NB4 (cell line): ENCODE results near the gene ARF4.

Source experiments
- CTCF ChIP-seq: IDR thresholded peaks from one replicate; pipeline ENCODE4 v1.5.1; 2012; ENCODE audit warnings: low read depth, low read length
- MYC ChIP-seq: IDR thresholded peaks from 2 replicates; pipeline ENCODE4 v1.6.1; 2011; ENCODE audit warnings: low read depth, low read length
- POLR2A ChIP-seq: IDR thresholded peaks from 2 replicates; pipeline ENCODE4 v1.6.1; 2011; ENCODE audit warnings: mild to moderate bottlenecking; ENCODE audit not compliant: insufficient read length; ENCODE audit errors: extremely low read depth
- TF ChIP-seq, protein P1 (sequence below): IDR thresholded peaks from 2 replicates; pipeline ENCODE4 v1.6.1; 2011; ENCODE audit warnings: low read depth, low read length

DNA sequence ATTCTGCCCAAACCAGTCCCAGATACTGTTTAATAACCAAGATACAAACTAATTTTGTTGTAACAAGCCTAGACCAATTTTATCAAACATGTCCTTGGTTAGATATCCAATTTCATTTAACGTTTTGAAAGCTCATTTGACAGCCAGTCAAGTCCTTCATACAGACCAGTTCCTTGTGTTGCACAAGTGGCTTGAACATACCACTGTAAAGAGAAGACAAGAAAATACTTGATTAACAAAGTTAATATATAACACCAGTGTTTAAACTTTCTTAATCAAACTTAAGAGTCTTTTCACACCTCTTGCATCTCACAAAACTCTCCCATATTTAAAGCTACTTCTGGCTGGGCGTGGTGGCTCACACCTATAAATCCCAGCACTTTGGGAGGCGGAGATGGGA, 25.0 kb downstream of the ARF4 start:
- TF ChIP-seq POLR2A, result no peak
- TF ChIP-seq CTCF, result no peak
- TF ChIP-seq, protein P1, sequence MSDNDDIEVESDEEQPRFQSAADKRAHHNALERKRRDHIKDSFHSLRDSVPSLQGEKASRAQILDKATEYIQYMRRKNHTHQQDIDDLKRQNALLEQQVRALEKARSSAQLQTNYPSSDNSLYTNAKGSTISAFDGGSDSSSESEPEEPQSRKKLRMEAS, result no peak
- TF ChIP-seq MYC, result no peak
